ENCODE results near the gene TBX6.

Gene TBX6

DNA sequence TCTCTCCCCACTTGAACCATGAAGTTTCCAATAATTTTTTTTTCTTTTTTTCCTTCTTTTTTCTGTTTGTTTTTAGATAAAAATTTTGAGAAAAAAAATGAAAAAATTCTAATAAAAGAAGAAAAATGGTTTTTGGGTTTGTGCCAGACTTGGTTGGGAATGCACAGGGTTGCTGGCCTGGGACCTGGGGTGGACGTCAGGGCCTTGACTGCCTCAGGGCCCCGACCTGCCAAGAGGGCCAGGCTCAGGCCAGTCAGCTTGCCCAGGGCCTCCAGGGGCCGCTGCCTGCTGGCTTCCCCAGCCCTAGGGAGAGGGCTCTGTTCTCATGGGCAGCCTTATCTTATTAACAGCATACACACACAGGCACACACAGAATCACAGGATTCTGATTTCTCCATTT lies 6.5 kb downstream of the TBX6 start:
- DNase-seq (ENCODE audit: low read depth) = no peak
- H3K4me3 ChIP-seq (ENCODE audit: low read depth, low read length) = no peak overlapping the region
- TF ChIP-seq, protein P1, sequence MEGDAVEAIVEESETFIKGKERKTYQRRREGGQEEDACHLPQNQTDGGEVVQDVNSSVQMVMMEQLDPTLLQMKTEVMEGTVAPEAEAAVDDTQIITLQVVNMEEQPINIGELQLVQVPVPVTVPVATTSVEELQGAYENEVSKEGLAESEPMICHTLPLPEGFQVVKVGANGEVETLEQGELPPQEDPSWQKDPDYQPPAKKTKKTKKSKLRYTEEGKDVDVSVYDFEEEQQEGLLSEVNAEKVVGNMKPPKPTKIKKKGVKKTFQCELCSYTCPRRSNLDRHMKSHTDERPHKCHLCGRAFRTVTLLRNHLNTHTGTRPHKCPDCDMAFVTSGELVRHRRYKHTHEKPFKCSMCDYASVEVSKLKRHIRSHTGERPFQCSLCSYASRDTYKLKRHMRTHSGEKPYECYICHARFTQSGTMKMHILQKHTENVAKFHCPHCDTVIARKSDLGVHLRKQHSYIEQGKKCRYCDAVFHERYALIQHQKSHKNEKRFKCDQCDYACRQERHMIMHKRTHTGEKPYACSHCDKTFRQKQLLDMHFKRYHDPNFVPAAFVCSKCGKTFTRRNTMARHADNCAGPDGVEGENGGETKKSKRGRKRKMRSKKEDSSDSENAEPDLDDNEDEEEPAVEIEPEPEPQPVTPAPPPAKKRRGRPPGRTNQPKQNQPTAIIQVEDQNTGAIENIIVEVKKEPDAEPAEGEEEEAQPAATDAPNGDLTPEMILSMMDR (IDR thresholded peaks at IDR 0.05; ENCODE audit: insufficient read depth, low read depth, low read length, missing control alignments) = no peak

GRCh38 chr16:30084816-30085159 lies 6.9 kb downstream of the TBX6 start:
- no peak overlapping the region for H3K4me3 ChIP-seq (ENCODE audit: low read depth, low read length)

DNA sequence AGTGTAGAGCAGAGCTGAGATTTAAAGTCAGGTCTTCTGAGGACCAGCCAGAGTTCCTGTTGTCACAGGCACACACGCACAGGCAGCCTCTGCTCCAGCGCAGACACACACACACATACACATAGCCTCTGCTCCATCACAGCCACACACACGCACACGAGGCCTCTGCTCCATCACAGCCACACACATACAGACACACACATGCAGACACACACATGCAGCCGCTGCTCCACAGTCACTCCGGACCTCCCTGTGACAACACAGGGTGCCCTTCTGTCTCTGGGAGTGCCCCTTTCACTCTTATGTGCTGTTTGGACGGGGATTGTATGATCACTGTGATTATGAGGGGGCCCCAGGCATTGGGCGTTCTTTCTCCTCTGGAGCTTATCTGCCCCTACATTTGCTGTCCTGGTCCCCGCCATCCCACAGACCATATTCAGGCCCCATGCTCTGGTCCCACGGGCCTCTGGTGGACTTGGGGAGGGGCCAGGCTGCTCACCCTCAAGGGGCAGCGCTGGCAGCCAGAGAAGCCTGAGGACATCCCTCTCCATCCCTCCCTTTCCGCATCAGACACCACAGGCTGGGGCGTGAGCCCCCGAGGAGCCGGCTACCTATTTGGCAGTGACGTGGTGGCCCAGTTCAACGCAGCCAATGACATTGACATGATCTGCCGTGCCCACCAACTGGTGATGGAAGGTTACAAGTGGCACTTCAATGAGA lies 7.5 kb downstream of the TBX6 start:
- DNase-seq (ENCODE audit: low read depth) = no peak
- H3K4me3 ChIP-seq (ENCODE audit: low read depth, low read length) = no peak overlapping the region
- TF ChIP-seq, protein P1 (IDR thresholded peaks at IDR 0.05; ENCODE audit: insufficient read depth, low read depth, low read length, missing control alignments) = no peak

More at GRCh38 chr16:30084816-30085159, 6.9 kb downstream of the TBX6 start:
- no peak for DNase-seq (ENCODE audit: low read depth)
- TF ChIP-seq, protein P1 (IDR thresholded peaks at IDR 0.05; ENCODE audit: insufficient read depth, low read depth, low read length, missing control alignments) = no peak

DNA sequence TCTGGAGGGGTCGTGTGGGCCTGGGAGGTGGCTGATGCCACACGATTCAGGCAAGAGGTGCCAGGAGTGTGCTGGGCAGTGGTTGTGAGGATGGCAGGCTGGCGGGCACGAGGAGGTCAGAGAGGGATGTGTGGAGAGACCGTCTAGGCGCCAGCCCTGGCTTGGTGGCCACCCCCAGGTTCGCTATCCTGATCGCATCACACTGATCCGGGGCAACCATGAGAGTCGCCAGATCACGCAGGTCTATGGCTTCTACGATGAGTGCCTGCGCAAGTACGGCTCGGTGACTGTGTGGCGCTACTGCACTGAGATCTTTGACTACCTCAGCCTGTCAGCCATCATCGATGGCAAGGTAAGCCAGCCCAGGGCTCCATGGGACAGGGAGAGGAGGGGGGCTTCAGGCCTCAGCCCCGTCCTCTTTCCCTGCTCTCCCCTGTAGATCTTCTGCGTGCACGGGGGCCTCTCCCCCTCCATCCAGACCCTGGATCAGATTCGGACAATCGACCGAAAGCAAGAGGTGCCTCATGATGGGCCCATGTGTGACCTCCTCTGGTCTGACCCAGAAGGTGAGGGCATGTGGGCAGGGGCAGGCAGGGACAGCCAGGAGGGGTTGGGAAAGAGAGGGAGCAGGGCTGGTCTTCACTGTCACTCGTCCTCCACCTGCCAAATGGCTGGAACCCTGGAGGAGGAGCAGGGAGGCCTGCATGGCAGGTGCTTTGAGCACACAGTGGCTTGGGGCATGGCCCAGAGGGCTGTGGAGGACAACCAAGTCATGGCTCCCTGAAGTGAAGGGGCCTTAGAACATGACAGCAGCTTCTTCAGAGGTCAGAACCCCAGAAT lies 8.3 kb downstream of the TBX6 start:
- TF ChIP-seq, protein P1 (IDR thresholded peaks at IDR 0.05; ENCODE audit: insufficient read depth, low read depth, low read length, missing control alignments) = no peak
- H3K4me3 ChIP-seq (ENCODE audit: low read depth, low read length) = no peak overlapping the region
- DNase-seq (ENCODE audit: low read depth) = no peak

DNA sequence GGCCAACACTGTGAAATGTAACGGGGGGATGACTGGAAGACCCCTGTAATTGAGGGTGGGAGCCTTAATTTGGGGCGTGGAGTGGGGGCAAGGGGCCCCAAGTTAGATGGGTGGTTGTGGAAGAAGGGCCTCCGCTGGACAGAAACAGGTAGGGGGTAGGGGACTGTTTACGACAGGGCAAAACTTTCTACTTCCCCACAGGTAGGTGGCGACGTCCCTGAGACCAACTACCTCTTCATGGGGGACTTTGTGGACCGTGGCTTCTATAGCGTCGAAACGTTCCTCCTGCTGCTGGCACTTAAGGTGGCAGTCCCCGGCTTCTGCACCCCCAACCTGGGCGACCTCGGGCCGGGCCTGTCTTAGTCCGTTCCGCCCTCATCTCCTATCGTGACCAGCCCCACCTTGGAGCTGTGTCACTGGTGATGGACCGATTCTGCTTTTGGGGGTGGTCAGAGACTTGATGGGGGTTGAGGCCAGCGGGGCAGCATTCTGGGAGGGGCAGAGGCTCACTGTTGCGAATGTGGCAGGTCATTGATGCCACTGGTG lies 9.1 kb downstream of the TBX6 start:
- H3K4me3 ChIP-seq (ENCODE audit: low read depth, low read length) = no peak overlapping the region
- TF ChIP-seq, protein P1 (IDR thresholded peaks at IDR 0.05; ENCODE audit: insufficient read depth, low read depth, low read length, missing control alignments) = no peak
- DNase-seq (ENCODE audit: low read depth) = no peak

GRCh38 chr16:30079480-30079879 lies 12.2 kb downstream of the TBX6 start:
- TF ChIP-seq, protein P1 (IDR thresholded peaks at IDR 0.05; ENCODE audit: insufficient read depth, low read depth, low read length, missing control alignments) = no peak
- no peak for DNase-seq (ENCODE audit: low read depth)
- no peak overlapping the region for H3K4me3 ChIP-seq (ENCODE audit: low read depth, low read length)

All from GM12865 (cell line).